NCI-H2029 (cell line): ENCODE measurements around the gene THBS4.

ENCODE experiments used
- DNase-seq: peaks from one replicate; lab custom pipeline; 2025; lab: John Stamatoyannopoulos, UW

The THBS4 gene

DNA sequence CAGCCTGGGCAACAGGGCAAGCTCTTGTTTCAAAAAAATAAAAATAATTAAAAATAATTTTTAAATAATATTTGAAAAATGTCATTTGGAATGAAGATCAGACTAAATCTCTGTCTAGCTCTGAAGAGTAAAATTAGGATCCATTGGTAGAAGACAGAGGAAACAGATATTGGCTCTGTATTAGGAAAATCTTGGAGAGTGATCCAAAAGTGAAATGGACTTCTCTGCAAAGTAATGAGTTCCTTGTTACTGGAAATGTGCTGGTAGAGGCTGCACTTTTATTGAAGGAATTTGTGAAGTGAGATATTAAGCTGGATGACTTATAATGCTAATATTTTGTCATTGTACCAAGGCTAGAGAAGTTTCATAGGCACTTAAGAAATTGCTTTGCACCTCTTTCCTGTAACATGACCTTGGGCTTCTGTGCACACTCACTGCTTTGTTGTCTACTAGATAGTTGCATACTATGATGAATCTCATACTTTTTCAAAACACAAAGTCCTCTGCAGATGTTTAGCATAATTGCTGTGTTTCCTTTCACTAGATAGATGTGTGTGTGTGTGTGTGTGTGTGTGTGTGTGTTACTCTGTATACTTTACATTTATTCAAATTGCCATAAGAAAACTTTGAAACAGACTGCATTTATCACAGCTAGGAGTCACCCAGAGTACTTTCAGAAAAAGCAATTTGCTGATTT is 13.1 kb downstream of the THBS4 start:
- no peak for DNase-seq

DNA sequence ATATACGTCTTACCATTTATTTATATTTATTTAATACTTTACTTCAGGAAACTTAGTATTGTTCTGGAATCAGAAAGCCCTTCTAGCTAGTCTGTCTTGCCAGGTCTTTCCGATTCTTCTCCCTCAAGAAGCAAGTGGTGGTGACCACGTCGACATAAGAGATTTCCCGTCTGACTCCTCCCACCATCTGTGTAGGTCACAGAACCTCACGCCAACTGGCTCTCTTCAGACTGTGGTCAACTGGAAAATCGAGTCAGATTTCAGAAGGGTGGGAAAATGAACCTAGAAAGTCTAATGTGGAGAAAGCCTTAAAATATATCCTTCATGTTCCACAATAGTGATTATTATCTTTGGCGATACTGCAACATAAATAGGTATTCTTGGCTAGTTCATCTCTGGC is 17.3 kb downstream of the THBS4 start:
- DNase-seq = no peak

DNA sequence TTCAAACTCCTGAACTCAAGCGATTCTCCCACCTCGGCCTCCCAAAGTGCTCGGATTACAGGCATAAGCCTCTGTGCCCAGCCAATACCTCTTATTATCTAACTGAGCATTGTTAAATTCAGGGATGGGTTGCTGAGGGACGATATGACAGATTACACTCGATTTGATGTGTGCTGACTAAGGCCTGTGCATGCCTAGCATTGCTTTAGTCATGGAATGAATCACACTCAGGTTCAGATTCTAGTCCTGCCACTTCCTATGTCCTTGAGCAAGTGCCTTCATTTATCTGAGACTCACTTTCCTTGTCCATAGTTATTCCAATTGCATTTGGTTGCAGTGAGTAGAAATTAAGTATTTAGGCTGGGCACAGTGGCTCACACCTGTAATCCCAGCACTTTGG is 19.5 kb downstream of the THBS4 start:
- DNase-seq = no peak

GRCh38 chr5:80055491-80056170 is 20.5 kb downstream of the THBS4 start:
- DNase-seq = peak; percentile 89

DNA sequence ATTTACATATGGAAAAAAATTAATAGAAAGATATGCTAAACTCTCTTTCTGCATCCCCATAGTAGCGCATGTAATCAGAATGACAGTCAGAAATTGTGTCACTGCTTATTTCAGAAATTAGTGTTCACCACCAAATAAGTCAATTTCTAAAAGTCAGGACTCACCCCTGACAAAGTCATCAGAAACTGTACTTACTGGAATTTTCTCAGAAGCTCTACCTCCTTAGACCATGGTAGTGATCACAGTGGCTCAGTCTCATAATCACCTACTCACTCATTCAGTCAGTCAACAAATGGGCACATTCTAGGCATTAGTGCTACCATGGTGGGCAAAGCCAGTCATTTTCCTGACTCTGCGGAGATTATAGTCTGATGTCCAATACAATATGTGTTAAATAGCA is 22.0 kb downstream of the THBS4 start:
- DNase-seq = no peak

DNA sequence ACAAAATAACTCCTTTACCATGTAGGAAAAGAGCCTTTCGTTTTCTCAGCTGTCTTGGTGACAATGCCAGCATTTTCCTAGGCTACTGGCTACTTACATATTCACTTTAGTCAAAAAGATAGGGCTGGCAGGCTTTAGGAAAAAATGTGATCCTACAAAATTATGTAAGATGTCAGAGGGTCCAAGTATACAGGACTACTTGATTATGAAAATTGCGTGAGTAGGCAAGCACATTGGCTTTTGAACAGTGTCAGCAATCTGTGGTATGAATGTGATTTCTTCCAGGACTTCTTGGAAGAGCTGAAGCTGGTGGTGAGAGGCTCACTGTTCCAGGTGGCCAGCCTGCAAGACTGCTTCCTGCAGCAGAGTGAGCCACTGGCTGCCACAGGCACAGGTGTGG is 22.8 kb downstream of the THBS4 start:
- no peak for DNase-seq

DNA sequence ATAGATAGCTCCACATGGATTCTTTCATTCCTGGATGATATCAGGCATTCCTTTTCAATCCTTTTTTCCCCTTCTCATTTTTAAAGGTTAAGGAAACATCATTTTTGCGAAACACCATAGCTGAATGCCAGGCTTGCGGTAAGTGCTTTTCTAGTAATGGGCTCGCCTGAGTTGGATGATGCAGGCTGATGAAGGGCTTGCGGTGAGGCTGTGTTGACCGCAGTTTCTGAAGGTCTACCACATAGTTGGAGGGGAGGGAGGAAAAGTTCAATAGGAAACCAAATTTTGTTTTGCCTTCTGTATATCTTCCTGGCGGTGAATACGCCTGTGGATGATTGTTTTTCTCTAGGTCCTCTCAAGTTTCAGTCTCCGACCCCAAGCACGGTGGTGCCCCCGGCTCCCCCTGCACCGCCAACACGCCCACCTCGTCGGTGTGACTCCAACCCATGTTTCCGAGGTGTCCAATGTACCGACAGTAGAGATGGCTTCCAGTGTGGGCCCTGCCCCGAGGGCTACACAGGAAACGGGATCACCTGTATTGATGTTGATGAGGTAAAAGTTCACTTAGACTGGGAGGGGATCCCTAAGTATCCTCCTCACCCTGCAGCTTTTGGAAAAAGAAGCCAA is 24.3 kb downstream of the THBS4 start:
- no peak for DNase-seq

- no peak for DNase-seq
Observed at GRCh38 chr5:80060966-80061365, 25.8 kb downstream of the THBS4 start.

DNA sequence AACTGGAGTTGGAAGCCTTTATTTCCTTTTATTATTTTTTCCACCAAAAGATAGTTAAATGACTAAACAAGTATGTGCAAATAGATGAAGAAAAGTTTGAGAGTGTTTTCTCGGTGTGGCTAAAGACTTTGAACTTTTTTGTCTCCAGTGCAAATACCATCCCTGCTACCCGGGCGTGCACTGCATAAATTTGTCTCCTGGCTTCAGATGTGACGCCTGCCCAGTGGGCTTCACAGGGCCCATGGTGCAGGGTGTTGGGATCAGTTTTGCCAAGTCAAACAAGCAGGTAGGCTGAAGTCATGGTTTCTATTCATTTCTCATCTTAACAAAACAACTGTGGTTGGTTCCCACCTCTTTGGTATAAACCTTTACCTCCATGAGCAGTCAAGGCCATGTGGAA is 26.4 kb downstream of the THBS4 start:
- no peak for DNase-seq

DNA sequence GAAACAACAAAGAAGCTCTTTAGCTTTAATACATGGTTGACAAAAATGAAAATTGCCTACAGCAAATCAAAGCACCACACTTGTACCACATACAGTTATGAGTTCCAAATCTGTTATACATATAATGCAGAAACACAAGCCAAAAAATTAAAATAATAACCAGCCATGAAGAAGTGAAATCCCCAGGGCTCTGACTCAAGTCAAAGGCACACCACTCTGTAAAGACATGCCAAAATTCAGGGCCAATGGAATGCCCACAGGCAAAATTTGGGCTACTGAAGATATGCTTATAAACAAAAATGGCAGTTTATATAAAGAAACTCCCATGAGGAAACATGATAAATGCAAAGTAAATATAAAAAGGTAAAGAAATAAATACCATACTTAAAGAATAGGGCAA is 29.0 kb downstream of the THBS4 start:
- DNase-seq = no peak

DNA sequence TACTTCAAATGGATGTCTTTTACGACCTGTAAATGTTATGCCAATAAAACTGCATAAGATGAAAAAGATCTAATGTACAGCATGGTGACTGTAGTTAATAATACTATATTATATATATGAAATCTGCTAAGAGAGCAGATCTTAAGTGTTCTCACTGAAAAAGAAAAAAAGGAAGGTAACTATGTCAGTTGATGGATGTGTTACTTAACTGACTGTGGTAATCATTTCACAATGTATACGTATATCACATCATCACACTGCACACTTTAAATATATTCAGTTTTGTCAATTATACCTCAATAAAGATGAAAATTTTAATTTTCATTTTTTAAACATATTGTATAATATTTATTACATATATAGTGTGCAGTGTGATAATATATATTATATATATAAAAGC is 31.9 kb downstream of the THBS4 start:
- no peak for DNase-seq

DNA sequence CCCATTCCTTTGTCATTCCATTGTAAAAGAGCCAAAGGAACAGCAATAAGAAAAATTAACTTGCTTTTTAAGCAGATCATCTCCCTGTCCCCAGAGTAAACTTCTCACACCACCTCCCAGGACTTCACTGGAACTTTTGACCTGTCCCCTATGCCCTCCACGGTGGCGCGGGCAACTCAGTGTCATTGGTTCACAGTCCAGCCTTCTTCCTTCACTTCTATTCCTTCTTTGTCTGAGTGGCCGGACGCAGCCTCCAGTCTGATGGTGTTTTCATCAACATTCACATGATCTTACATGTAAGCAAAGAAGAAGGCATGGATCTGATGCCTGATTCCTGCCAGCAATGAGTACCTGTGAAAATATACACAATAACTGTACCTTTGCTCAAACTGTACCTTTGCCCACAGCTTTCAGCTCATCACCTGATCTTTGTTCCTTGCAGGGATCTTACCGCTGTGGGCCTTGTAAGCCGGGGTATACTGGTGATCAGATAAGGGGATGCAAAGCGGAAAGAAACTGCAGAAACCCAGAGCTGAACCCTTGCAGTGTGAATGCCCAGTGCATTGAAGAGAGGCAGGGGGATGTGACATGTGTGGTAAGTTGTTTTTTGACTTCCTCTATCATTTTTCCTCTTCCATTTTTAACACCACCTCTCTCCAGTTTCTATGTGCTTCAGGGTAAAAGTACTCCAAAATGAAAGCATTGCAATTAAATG is 32.5 kb downstream of the THBS4 start:
- no peak for DNase-seq

DNA sequence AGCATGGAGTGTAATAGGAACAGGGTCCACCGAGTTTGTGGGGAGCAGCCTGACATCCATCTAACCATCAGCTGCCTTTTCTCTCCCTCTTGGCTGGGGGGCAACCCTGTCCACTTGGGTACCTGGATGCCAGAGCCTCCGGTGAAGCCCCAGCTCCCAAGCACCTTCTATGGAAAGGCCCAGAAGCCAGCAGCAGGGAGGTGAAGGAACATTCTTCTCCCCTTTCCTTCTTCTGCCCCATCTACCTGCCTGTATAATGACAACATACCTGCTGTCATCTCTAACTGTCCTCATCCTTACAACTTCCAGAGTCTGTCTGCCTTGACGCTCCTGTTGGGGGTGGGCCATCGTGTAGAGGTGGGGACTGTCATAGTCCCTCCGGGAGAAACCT is 33.1 kb downstream of the THBS4 start:
- DNase-seq = no peak

- DNase-seq = no peak
Observed at GRCh38 chr5:80068775-80069174, 33.6 kb downstream of the THBS4 start.

- no peak for DNase-seq
Observed at GRCh38 chr5:80069251-80069800, 34.2 kb downstream of the THBS4 start.

- DNase-seq = no peak
Observed at GRCh38 chr5:80069918-80070318, 34.8 kb downstream of the THBS4 start.

DNA sequence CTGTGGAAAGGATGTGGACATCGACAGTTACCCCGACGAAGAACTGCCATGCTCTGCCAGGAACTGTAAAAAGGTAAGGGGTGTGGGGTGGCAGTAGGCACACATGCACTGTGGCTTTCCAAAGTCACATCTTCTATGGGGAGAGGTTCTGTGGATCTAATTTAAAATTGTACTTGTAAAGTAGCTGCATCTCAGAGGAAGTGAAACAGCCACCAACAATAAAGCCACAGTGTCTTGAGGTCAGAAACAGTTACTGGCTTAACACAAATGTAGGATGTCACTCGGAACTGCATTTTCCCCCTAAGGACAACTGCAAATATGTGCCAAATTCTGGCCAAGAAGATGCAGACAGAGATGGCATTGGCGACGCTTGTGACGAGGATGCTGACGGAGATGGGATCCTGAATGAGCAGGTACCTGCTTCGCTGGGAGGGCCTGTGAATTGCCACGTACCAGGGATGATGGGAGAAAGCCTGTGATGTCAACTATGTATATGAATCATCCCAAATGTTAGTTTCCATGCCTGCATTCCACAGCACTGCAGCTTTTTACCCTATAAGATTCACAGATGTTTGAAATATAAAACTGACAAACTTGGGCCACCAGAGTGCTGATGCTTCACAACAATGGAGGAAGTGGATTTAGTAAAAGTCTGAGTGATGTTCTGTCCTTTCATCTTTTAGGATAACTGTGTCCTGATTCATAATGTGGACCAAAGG is 35.3 kb downstream of the THBS4 start:
- no peak for DNase-seq

DNA sequence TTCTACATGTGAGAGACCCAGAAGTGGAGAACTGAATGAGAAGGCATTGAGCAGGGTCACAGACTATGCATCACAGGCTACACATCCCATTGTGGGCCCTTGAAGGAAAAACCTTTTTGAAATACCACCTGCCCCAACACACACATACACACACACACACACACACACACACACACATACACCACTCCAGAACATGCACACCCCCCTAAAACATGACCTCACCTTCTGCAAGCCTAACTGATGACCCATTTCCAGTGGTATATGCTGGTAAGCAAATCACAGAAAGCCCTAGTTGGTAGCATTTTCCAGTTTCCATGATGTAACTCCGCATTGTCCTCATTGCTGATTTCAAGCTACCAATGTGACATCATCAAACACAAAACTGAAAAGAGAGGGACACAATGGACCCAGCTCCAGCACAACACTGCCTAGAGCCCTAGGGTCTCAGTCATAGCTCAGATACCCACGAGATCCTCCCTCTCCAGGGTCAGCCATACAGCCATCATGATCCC is 36.4 kb downstream of the THBS4 start:
- DNase-seq = no peak

DNA sequence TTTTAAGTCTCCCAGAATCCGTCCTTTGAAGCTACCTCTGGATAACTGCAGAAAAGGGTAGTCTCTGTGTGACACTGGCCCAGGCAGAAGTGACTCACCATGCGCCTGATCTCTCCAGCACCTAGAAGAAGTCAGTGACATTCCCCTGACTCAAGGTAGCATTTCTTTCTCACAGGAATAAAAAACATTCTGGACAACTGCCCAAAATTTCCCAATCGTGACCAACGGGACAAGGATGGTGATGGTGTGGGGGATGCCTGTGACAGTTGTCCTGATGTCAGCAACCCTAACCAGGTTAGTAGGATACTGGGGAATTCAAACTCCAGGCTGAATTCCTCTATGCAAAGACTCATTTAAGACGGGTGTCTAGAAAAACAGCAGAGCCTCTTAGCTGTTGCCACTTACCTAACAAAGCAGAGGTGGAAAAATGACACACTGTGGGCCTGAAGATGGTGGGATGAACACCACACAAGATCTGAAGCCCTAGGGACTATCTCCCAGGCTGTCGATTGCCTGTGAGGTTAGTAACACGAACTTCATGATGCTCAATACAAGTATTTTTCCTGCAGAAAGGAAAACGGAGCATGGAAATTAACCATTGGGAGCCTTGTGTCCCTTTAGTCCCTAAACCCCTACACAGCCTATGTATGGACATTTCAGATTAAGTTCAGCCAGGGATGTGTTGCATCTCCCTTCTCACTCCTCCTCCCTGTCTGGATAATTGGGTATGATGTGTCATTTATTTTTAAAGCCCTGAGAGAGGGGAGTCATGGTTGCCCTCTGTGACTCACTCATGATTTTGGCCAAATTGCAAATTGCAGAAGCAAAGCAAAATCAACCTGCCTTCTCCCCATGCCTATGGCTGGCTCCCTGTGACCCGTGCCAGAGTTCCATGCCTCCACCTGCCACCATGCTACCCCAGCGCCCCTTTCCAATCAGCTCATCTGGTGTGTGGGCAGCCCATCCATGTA is 37.2 kb downstream of the THBS4 start:
- DNase-seq = no peak
